Suprapubic skin (tissue), 3 donors: Measurements from ENCODE around the gene ANGPTL8.

Experiments used
- CTCF ChIP-seq, 2 donors: fragments of 200-600 bp in 1 of 2; fragments of 450-650 bp in 1 of 2; sonication (generic) in 1 of 2; IDR thresholded peaks; one replicate each; pipeline ENCODE4 v1.5.1; 2016 to 2019; ENCODE audit warnings: antibody characterized with exemption in 2 of 2, mild to moderate bottlenecking in 1 of 2, moderate library complexity in 1 of 2
- POLR2AphosphoS5 ChIP-seq, 3 donors: sonication (generic); formaldehyde crosslinking; IDR thresholded peaks; one replicate each; pipeline ENCODE4 v1.6.1; 2017; ENCODE audit warnings: antibody characterized with exemption in 3 of 3

- TF ChIP-seq CTCF (IDR thresholded peaks at IDR 0.05): no peak
- TF ChIP-seq POLR2AphosphoS5 (IDR thresholded peaks at IDR 0.05): no peak
Observed at GRCh38 chr19:11247391-11247790, 8.0 kb downstream of the ANGPTL8 start.
